GM10266 (cell line): Measurements from ENCODE around the gene PDE4D.

Source experiments
- DNase-seq: peaks from one replicate; pipeline ENCODE4 v3.0.0; 2012; ENCODE audit errors: extremely low spot score
- TF ChIP-seq, protein P1 (sequence below): IDR thresholded peaks from 2 replicates; pipeline ENCODE4 v1.5.1; 2012; ENCODE audit warnings: mild to moderate bottlenecking, low read depth; ENCODE audit not compliant: control insufficient read depth, insufficient read depth; ENCODE audit errors: missing control alignments

The PDE4D gene

DNA sequence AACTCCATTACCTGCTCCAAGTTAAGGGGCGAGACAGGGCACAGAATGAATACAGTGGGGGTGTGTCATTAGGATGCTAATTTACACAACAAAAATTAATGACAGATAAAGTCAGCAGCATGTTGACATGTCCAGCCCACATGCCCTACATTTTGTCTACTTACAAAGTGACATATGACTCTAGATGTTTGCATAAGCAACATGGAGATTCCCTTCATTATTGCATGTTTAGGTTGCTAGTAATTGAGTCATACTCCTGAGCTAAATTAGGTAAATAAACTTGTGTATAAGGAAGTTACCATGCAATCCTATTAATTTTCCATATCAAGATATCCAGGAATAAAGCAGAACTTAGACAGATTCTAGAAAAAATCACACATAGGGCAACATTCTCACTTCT is 232.2 kb downstream of the PDE4D start:
- DNase-seq: no peak
- TF ChIP-seq, protein P1, sequence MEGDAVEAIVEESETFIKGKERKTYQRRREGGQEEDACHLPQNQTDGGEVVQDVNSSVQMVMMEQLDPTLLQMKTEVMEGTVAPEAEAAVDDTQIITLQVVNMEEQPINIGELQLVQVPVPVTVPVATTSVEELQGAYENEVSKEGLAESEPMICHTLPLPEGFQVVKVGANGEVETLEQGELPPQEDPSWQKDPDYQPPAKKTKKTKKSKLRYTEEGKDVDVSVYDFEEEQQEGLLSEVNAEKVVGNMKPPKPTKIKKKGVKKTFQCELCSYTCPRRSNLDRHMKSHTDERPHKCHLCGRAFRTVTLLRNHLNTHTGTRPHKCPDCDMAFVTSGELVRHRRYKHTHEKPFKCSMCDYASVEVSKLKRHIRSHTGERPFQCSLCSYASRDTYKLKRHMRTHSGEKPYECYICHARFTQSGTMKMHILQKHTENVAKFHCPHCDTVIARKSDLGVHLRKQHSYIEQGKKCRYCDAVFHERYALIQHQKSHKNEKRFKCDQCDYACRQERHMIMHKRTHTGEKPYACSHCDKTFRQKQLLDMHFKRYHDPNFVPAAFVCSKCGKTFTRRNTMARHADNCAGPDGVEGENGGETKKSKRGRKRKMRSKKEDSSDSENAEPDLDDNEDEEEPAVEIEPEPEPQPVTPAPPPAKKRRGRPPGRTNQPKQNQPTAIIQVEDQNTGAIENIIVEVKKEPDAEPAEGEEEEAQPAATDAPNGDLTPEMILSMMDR: no peak

DNA sequence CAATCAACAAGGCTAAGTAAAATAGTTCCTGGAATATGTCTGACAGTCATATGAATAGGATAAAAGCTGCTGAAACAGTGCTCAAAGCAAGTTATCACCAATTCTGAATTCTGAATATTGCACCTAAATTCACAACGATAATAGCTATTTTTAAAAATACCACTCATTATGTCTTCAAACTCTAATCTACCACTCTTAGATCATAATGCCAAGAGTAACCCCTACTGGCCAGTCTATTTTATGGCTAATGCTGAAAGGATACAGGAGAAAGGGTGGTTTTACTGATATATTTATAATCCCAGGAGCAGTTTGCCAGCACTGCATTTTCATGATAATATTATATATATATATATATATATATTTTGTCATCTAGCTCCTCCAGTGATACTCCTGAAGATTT is 232.8 kb downstream of the PDE4D start:
- peak; percentile 9 for DNase-seq
- TF ChIP-seq, protein P1: peak; percentile 48

DNA sequence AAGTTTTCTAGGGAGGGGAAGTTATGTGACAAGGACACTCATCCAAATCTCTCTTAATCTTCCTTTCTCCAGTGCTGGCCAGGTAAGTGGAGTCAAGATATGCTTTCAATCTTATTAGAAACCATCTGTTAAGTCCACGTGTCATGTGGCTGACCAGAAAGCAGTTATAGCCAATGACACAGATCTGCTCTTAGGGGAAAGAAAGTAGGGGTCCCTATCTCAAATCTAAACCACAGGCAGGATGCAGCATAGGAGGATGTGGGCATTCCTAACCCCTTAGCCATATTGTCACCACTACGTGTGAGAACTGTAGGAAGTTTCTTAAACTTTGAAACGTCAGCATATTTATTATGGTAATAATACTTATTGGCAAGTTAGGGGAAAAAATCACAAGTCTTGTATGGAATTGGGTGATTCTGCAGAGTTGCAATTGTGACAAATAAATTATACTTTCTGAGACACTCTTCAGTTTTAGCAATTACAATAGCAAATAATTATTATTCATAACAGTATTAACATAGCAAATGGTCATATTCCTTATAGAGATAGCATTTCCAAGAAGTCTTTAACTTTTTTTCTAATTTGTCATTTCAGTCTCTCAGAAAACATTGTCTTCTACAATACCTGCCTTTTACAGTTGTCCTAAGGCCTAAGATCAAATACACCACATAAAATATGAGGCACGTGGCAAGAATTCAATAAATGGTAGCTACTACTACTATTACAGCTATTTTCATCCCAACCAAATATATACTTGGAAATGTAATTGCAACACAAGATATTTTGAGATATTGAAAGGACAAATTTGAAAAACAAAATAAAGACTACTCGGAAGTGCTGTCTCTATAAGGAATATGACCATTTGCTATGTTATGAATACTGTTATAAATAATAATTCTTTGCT is 236.9 kb downstream of the PDE4D start:
- no peak for DNase-seq
- TF ChIP-seq, protein P1: no peak

DNA sequence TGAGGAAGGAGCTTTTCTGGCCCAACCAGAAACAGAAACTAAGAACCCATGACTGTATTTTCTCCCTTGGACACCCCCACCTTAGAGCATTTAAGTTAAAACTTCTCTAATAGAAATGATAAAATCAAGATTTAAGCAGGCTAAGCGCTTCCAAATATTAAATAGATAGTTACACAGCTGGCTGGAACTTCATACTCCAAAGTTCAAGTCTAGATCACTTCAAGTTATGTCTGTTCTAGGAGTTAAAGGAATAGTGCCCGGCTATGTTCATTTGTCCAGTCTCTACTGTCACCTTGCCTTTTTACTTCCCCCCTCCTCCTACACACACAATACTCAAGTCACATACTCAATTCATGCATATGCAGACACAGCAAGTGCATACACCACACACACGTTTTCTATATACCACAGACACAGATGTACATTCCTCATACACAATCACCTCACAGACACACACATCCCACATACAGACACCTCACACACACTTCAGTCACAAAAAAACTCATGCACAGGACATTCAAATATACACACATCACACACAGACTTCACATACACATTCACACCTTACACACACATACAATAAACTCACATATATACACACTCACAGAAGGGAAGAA is 237.7 kb downstream of the PDE4D start:
- no peak for DNase-seq
- TF ChIP-seq, protein P1: no peak

DNA sequence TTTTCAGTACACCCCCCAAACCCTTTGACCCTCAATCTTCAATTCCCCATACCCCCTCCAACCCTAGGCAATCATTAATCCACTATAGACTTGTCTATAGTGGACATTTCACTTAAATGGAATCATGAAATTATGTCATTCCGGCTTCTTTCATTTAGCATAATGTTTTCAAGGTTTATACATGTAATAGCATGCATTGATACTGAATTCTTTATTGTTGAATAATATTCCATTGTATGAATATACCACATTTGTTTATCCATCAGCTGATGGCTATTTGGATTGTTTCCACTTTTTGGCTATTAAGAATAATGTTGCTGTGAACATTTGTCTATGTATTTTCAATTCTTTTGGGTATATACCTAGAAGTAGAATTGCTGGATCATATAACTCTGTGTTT is 238.8 kb downstream of the PDE4D start:
- DNase-seq: no peak
- TF ChIP-seq, protein P1: no peak

DNA sequence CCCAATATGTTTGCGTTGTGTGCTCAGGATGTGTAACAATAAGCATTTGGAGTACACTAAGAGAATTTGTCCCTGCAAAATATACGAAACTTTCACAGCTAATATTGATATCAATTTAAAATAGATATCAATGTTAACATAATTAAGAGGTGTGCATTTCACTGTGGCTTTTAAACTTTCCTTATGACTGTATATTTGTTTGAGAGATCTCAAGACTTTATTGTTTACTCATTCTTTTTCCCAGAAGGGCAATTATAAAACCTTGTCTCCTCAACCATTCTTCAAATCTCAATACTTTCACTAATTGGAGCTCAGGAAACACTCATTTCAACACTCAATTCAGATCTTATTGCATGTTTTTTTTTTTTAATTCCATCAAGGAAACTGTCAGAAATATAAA is 241.1 kb downstream of the PDE4D start:
- TF ChIP-seq, protein P1: no peak
- no peak for DNase-seq
